Upper lobe of left lung (tissue), 4 donors: ENCODE results near the gene UBASH3A.

Experiments
- CTCF ChIP-seq, 6 experiments: fragments of 450-650 bp in 4 of 6; fragments of 200-600 bp in 2 of 6; sonication (generic) in 2 of 6; IDR thresholded peaks; one replicate each; pipeline ENCODE4 v1.5.1; 2016 to 2019; ENCODE audit warnings: antibody characterized with exemption in 6 of 6
- EP300 ChIP-seq, 4 donors: sonication (generic); formaldehyde crosslinking; IDR thresholded peaks; one replicate each; pipeline ENCODE4 v1.5.1; 2017; ENCODE audit warnings: antibody characterized with exemption in 4 of 4, control low read depth in 2 of 4
- POLR2A ChIP-seq, 4 donors: fragments of 450-650 bp; IDR thresholded peaks; one replicate each; pipeline ENCODE4 v1.5.1; 2016 to 2017; ENCODE audit warnings: antibody characterized with exemption in 4 of 4, mild to moderate bottlenecking in 2 of 4
- POLR2AphosphoS5 ChIP-seq, 2 donors: sonication (generic); formaldehyde crosslinking; IDR thresholded peaks; one replicate each; pipeline ENCODE4 v1.5.1; 2017; ENCODE audit warnings: antibody characterized with exemption in 2 of 2

GRCh38 chr21:42362700-42363099 lies 41.0 kb upstream of the UBASH3A start:
- TF ChIP-seq CTCF (IDR thresholded peaks at IDR 0.05) (no peak), POLR2A (IDR thresholded peaks at IDR 0.05) (no peak), EP300 (IDR thresholded peaks at IDR 0.05) (no peak), POLR2AphosphoS5 (IDR thresholded peaks at IDR 0.05) (no peak)
